Endothelial cell of umbilical vein (primary cell): ENCODE measurements around the gene INSRR.

Experiments used
- EZH2 ChIP-seq: IDR thresholded peaks from 2 replicates; pipeline ENCODE4 v1.6.1; 2012; ENCODE audit warnings: borderline replicate concordance, low read depth, mild to moderate bottlenecking, moderate library complexity, low read length, inconsistent platforms; ENCODE audit not compliant: severe bottlenecking
- GATA2 ChIP-seq: IDR thresholded peaks from 2 replicates; pipeline ENCODE4 v1.7.0; 2011; ENCODE audit warnings: low read depth, mild to moderate bottlenecking, moderate library complexity, mixed read lengths, low read length; ENCODE audit not compliant: insufficient read length, insufficient read depth
- JUN ChIP-seq: IDR thresholded peaks from 2 replicates; pipeline ENCODE4 v1.6.1; 2011; ENCODE audit warnings: borderline replicate concordance, low read depth; ENCODE audit not compliant: insufficient read length, insufficient read depth
- POLR2A ChIP-seq: IDR thresholded peaks from 2 replicates; pipeline ENCODE4 v1.6.1; 2012; ENCODE audit warnings: low read depth, mild to moderate bottlenecking, control low read depth, low read length
- TF ChIP-seq, protein P1 (sequence below), 2 donors: IDR thresholded peaks; 1 replicate in 1 of 2; 2 replicates in 1 of 2; pipeline ENCODE4 v1.5.1; 2011; ENCODE audit warnings: low read length in 2 of 2, mild to moderate bottlenecking in 2 of 2, moderate library complexity in 2 of 2, control low read depth in 1 of 2, inconsistent platforms in 1 of 2, low read depth in 1 of 2; ENCODE audit not compliant: insufficient read depth in 1 of 2; ENCODE audit errors: extremely low read depth in 1 of 2
- TF ChIP-seq, protein P2 (sequence below): IDR thresholded peaks from 2 replicates; pipeline ENCODE4 v1.6.1; 2011; ENCODE audit not compliant: insufficient read depth, insufficient read length

DNA sequence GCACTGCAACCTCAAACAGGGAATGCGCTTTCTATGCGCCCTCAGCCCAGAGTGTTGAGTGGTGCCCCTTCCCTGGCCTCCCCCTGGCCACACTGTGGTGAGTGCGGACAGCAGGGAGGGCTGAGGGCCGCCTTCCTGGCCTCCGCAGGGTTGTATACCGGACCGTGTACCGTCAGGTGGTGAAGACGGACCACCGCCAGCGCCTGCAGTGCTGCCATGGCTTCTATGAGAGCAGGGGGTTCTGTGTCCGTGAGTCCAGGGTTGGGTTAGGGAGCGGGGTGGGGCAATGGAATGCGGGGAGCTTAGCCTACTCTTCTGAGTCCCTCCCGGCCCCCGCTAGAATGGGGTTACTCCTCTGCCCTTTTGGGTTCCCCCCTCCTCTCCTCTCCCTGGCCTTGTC lies 46.3 kb upstream of the INSRR start:
- TF ChIP-seq, protein P1, sequence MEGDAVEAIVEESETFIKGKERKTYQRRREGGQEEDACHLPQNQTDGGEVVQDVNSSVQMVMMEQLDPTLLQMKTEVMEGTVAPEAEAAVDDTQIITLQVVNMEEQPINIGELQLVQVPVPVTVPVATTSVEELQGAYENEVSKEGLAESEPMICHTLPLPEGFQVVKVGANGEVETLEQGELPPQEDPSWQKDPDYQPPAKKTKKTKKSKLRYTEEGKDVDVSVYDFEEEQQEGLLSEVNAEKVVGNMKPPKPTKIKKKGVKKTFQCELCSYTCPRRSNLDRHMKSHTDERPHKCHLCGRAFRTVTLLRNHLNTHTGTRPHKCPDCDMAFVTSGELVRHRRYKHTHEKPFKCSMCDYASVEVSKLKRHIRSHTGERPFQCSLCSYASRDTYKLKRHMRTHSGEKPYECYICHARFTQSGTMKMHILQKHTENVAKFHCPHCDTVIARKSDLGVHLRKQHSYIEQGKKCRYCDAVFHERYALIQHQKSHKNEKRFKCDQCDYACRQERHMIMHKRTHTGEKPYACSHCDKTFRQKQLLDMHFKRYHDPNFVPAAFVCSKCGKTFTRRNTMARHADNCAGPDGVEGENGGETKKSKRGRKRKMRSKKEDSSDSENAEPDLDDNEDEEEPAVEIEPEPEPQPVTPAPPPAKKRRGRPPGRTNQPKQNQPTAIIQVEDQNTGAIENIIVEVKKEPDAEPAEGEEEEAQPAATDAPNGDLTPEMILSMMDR (IDR thresholded peaks at IDR 0.05; ENCODE audit: extremely low read depth in 1 of 2, insufficient read depth in 1 of 2, low read depth in 1 of 2, low read length in 2 of 2) = no peak
- TF ChIP-seq, protein P2, sequence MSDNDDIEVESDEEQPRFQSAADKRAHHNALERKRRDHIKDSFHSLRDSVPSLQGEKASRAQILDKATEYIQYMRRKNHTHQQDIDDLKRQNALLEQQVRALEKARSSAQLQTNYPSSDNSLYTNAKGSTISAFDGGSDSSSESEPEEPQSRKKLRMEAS = no peak
- TF ChIP-seq EZH2 (no peak), POLR2A (no peak), JUN (no peak), GATA2 (no peak)
